22Rv1 (cell line): ENCODE data around the gene PIP5K1B.

Experiments
- ZFX ChIP-seq: fragments of 450-650 bp; IDR thresholded peaks from 2 replicates; pipeline ENCODE4 v1.6.1; 2017; ENCODE audit warnings: antibody characterized with exemption, borderline replicate concordance
- TF ChIP-seq, protein P1 (sequence below): fragments of 450-650 bp; IDR thresholded peaks from 2 replicates; pipeline ENCODE4 v1.5.1; 2017; ENCODE audit warnings: mild to moderate bottlenecking

DNA sequence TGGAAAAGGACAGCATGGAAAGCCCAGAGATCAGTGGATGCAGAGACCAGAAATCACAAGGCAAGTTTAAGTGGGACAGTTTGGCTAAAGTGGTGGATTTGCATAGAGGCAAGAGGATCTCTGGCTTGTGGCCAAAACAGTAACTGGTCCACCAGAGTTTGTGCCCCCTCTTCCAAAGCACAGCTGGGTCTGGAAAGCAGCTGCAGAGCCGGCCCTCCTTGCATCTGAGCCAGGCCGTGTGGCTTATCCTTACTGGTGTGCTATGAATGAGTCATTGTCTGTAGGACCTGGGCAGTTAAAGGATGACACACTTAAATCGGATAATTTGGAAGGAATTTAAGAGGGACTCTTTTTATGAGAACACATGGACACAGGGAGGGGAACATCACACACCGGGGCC is 146.6 kb downstream of the PIP5K1B start:
- TF ChIP-seq, protein P1, sequence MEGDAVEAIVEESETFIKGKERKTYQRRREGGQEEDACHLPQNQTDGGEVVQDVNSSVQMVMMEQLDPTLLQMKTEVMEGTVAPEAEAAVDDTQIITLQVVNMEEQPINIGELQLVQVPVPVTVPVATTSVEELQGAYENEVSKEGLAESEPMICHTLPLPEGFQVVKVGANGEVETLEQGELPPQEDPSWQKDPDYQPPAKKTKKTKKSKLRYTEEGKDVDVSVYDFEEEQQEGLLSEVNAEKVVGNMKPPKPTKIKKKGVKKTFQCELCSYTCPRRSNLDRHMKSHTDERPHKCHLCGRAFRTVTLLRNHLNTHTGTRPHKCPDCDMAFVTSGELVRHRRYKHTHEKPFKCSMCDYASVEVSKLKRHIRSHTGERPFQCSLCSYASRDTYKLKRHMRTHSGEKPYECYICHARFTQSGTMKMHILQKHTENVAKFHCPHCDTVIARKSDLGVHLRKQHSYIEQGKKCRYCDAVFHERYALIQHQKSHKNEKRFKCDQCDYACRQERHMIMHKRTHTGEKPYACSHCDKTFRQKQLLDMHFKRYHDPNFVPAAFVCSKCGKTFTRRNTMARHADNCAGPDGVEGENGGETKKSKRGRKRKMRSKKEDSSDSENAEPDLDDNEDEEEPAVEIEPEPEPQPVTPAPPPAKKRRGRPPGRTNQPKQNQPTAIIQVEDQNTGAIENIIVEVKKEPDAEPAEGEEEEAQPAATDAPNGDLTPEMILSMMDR, result no peak
- TF ChIP-seq ZFX, result no peak
